SK-N-SH (cell line): ENCODE results near the gene CDKN1A. TPM values are rescaled to one million over a fixed set of nuclear protein-coding genes. Genes with fewer than 3 reads are reported as not detected.

ENCODE experiments used
- CTCF ChIA-PET: fragments of 300-600, 350-600 bp; formaldehyde crosslinking; extraction: SDS; loops from one replicate; lab custom pipeline; 2021; lab: Yijun Ruan, JAX
- POLR2A ChIA-PET: fragments of 350-600 bp; sonication (Branson Sonifier 250); formaldehyde crosslinking; extraction: SDS; loops from one replicate; lab custom pipeline; 2020; ENCODE audit warnings: antibody characterized with exemption, inconsistent platforms; lab: Yijun Ruan, JAX
- DNase-seq: peaks from one replicate; pipeline ENCODE4 v3.0.0; 2012
- H2AFZ ChIP-seq: fragments of 200-600 bp; sonication (generic); 2 replicates; pipeline ENCODE4 v1.8.1; 2016; ENCODE audit warnings: antibody characterized with exemption, mild to moderate bottlenecking, low read depth
- H3F3A ChIP-seq: fragments of 200-600 bp; sonication (generic); replicated peaks from 2 replicates; pipeline ENCODE3; 2016; ENCODE audit warnings: antibody characterized with exemption, mild to moderate bottlenecking; ENCODE audit not compliant: insufficient read depth
- H3K27ac ChIP-seq, 2 experiments: fragments of 200-500 bp in 1 of 2; fragments of 200-600 bp in 1 of 2; sonication (Bioruptor generic) in 1 of 2; sonication (generic), shearing (Covaris generic) in 1 of 2; 2 replicates each; pipeline versions ENCODE4 v1.5.1 to v1.6.1; 2014 to 2016; ENCODE audit warnings: low read depth in 2 of 2, inconsistent platforms in 1 of 2, low read length in 1 of 2, mild to moderate bottlenecking in 1 of 2, mixed read lengths in 1 of 2
- H3K27me3 ChIP-seq: fragments of 200-600 bp; sonication (generic), shearing (Covaris generic); 2 replicates; pipeline ENCODE4 v1.6.1; 2016; ENCODE audit warnings: mixed run types; ENCODE audit not compliant: insufficient read depth
- H3K36me3 ChIP-seq, 2 experiments: fragments of 200-500 bp in 1 of 2; fragments of 200-600 bp in 1 of 2; sonication (Bioruptor generic) in 1 of 2; sonication (generic) in 1 of 2; replicated peaks in 1 of 2; 2 replicates each; pipeline versions ENCODE3 to v1.5.1; 2014 to 2016; ENCODE audit warnings: low read length in 1 of 2, mild to moderate bottlenecking in 1 of 2; ENCODE audit not compliant: insufficient read depth in 2 of 2, control insufficient read depth in 1 of 2
- H3K4me1 ChIP-seq, 2 experiments: fragments of 200-500 bp in 1 of 2; fragments of 200-600 bp in 1 of 2; sonication (Bioruptor generic) in 1 of 2; sonication (generic), shearing (Covaris generic) in 1 of 2; 2 replicates each; pipeline versions ENCODE4 v1.5.1 to v1.6.1; 2014 to 2016; ENCODE audit warnings: low read depth in 1 of 2, low read length in 1 of 2, mixed run types in 1 of 2; ENCODE audit not compliant: insufficient read depth in 2 of 2, control insufficient read depth in 1 of 2
- H3K4me2 ChIP-seq: fragments of 200-600 bp; sonication (generic), shearing (Covaris generic); 2 replicates; pipeline ENCODE4 v1.6.1; 2017; ENCODE audit warnings: mixed run types
- H3K4me3 ChIP-seq, 2 experiments: fragments of 200-500 bp in 1 of 2; fragments of 200-600 bp in 1 of 2; sonication (Bioruptor generic) in 1 of 2; sonication (generic), shearing (Covaris generic) in 1 of 2; 2 replicates each; pipeline versions ENCODE4 v1.5.1 to v1.8.1; 2014 to 2016; ENCODE audit warnings: low read depth in 2 of 2, inconsistent platforms in 1 of 2, low read length in 1 of 2, mild to moderate bottlenecking in 1 of 2, mixed read lengths in 1 of 2, moderate library complexity in 1 of 2
- H3K79me2 ChIP-seq: fragments of 200-600 bp; sonication (generic); 2 replicates; pipeline ENCODE4 v1.8.1; 2017; ENCODE audit warnings: mild to moderate bottlenecking; ENCODE audit not compliant: insufficient read depth
- H3K9ac ChIP-seq: fragments of 200-600 bp; sonication (generic); 2 replicates; pipeline ENCODE4 v1.6.1; 2017; ENCODE audit warnings: mixed run types
- H3K9me2 ChIP-seq: fragments of 200-600 bp; sonication (generic); 2 replicates; pipeline ENCODE4 v1.6.1; 2017; ENCODE audit warnings: mixed run types
- H3K9me3 ChIP-seq: fragments of 200-600 bp; sonication (generic); 2 replicates; pipeline ENCODE4 v1.6.1; 2017; ENCODE audit warnings: mixed run types, mild to moderate bottlenecking, moderate library complexity
- H4K20me1 ChIP-seq: fragments of 200-600 bp; sonication (generic); 2 replicates; pipeline ENCODE4 v1.6.1; 2017; ENCODE audit warnings: mild to moderate bottlenecking, mixed run types; ENCODE audit not compliant: insufficient read depth
- CHD2 ChIP-seq: fragments of 150-350 bp; IDR thresholded peaks from 2 replicates; pipeline ENCODE4 v1.6.1; 2018; ENCODE audit warnings: low read length; ENCODE audit not compliant: partially characterized antibody
- CTCF ChIP-seq: fragments of 200-600 bp; sonication (generic); IDR thresholded peaks from 2 replicates; pipeline ENCODE4 v1.6.1; 2017; ENCODE audit warnings: antibody characterized with exemption, mild to moderate bottlenecking, moderate library complexity
- ELF1 ChIP-seq: IDR thresholded peaks from 2 replicates; pipeline ENCODE4 v1.4.0; 2012
- FOSL2 ChIP-seq: IDR thresholded peaks from 2 replicates; pipeline ENCODE4 v1.4.0; 2012; ENCODE audit warnings: low read depth, mild to moderate bottlenecking, moderate library complexity, borderline replicate concordance
- FOXM1 ChIP-seq: IDR thresholded peaks from 2 replicates; pipeline ENCODE4 v1.4.0; 2012; ENCODE audit warnings: low read depth, mild to moderate bottlenecking
- GABPA ChIP-seq: IDR thresholded peaks from 2 replicates; pipeline ENCODE4 v1.4.0; 2012; ENCODE audit warnings: low read depth, mild to moderate bottlenecking
- GATA2 ChIP-seq: sonication (generic); formaldehyde crosslinking; IDR thresholded peaks from 2 replicates; pipeline ENCODE4 v1.5.0; 2020; ENCODE audit warnings: mild to moderate bottlenecking, missing genetic modification reagents
- IRF3 ChIP-seq: fragments of 150-350 bp; IDR thresholded peaks from 2 replicates; pipeline ENCODE4 v1.6.1; 2016; ENCODE audit warnings: mild to moderate bottlenecking, low read depth, low read length
- JUND ChIP-seq: IDR thresholded peaks from 2 replicates; pipeline ENCODE4 v1.4.0; 2012
- MAX ChIP-seq: IDR thresholded peaks from 2 replicates; pipeline ENCODE4 v1.4.0; 2012; ENCODE audit warnings: low read depth
- POLR2AphosphoS5 ChIP-seq: IDR thresholded peaks from 2 replicates; pipeline ENCODE4 v1.6.1; 2012; ENCODE audit warnings: low read depth, low read length
- RCOR1 ChIP-seq: fragments of 150-350 bp; IDR thresholded peaks from 2 replicates; pipeline ENCODE4 v1.6.1; 2017; ENCODE audit warnings: antibody characterized with exemption, low read length
- RXRA ChIP-seq: IDR thresholded peaks from 2 replicates; pipeline ENCODE4 v1.4.0; 2012; ENCODE audit warnings: low read depth, mild to moderate bottlenecking, borderline replicate concordance
- TAF1 ChIP-seq: IDR thresholded peaks from 2 replicates; pipeline ENCODE4 v1.6.1; 2012; ENCODE audit warnings: low read depth, mild to moderate bottlenecking, low read length, moderate library complexity, borderline replicate concordance
- USF2 ChIP-seq: fragments of 150-350 bp; IDR thresholded peaks from 2 replicates; pipeline ENCODE4 v1.6.1; 2017; ENCODE audit warnings: antibody characterized with exemption, low read length, low read depth, borderline replicate concordance
- WGBS: methylation state at CpG from one replicate; pipeline ENCODE4 v1.1.6; 2017; ENCODE audit warnings: low lambda C conversion rate; 5-methylcytosine and 5-hydroxymethylcytosine counted together
- polyA plus RNA-seq, 3 experiments: library from polyadenylated mRNA; depleted of rRNA; stranded (reverse); fragments of >200 nt; gene quantifications; 2 replicates each; pipeline ENCODE4 v1.2.3, GENCODE V29; 2012

CDKN1A gene
- polyA plus RNA-seq, 1 of the 3 experiments (the other 2 are of a cell fraction), result 747 TPM

GRCh38 chr6:36660771-36661471 is 17.6 kb upstream of the CDKN1A start:
- Histone ChIP-seq H3K4me3 (no peak overlapping the region), H3K9me2 (no peaks in the 10 kb centered on the region), H2AFZ (no peak overlapping the region), H3K9me3 (no peaks in the 10 kb centered on the region), H4K20me1 (no peaks in the 10 kb centered on the region), H3K27me3 (no peaks in the 10 kb centered on the region), H3K79me2 (no peaks in the 10 kb centered on the region), H3K4me2 (no peak overlapping the region), H3K4me1 (peaks cover under 1 to 10% of the 10 kb centered on the region in 2 experiments; a peak in 1 of 4 replicates), H3K36me3 (no peaks in the 10 kb centered on the region), H3K27ac (no peak overlapping the region), H3K9ac (no peak overlapping the region), H3F3A (peaks cover 2% of the 10 kb centered on the region)
- 90% methylated on average over 37 of the region's 44 CpGs for WGBS
- ChIA-PET CTCF (interaction anchor here (0.6 to 2.0 kb wide), 3 partner anchors 12 to 37 kb away, joined by 3 to 6 read pairs (median 4); no protein-coding TSS in a partner anchor), POLR2A (no interaction called here)
- TF ChIP-seq MAX (no peak), TAF1 (no peak), GABPA (no peak), FOXM1 (no peak), RXRA (no peak)
- no peak for DNase-seq

GRCh38 chr6:36662380-36662779 is 16.1 kb upstream of the CDKN1A start:
- Histone ChIP-seq H3F3A (peaks cover 8% of the 10 kb centered on the region), H3K27me3 (no peaks in the 10 kb centered on the region), H3K27ac (no peak overlapping the region), H3K9ac (no peak overlapping the region), H3K4me3 (no peak overlapping the region), H3K79me2 (no peaks in the 10 kb centered on the region), H3K9me3 (no peaks in the 10 kb centered on the region), H3K4me1 (peaks cover 16 to 22% of the 10 kb centered on the region in 2 experiments), H3K4me2 (no peak overlapping the region), H4K20me1 (no peaks in the 10 kb centered on the region), H3K9me2 (no peaks in the 10 kb centered on the region), H3K36me3 (no peaks in the 10 kb centered on the region), H2AFZ (no peak overlapping the region)
- POLR2A ChIA-PET, result no interaction called here
- TF ChIP-seq USF2 (no peak), RCOR1 (no peak)
- DNase-seq, result no peak
- CTCF ChIA-PET, result interaction anchor here (0.8 to 2.4 kb wide), 4 partner anchors 9 to 47 kb away, joined by 3 to 12 read pairs (median 4); no protein-coding TSS in a partner anchor
- WGBS, result 91% methylated on average over 5 of the region's 5 CpGs

- ChIA-PET CTCF (interaction anchor here (0.8 to 2.4 kb wide), 4 partner anchors 10 to 48 kb away, joined by 3 to 12 read pairs (median 4); no protein-coding TSS in a partner anchor), POLR2A (interaction anchor here (1.2 kb wide), 1 partner anchor 14 kb away, joined by 3 read pairs; no protein-coding TSS in a partner anchor)
- Histone ChIP-seq H2AFZ (no peak overlapping the region), H3K9me3 (no peaks in the 10 kb centered on the region), H3K9ac (no peak overlapping the region), H3K27me3 (no peaks in the 10 kb centered on the region), H4K20me1 (no peaks in the 10 kb centered on the region), H3K9me2 (no peaks in the 10 kb centered on the region), H3K79me2 (no peaks in the 10 kb centered on the region), H3F3A (peaks cover 10% of the 10 kb centered on the region), H3K4me1 (peaks cover 20 to 26% of the 10 kb centered on the region in 2 experiments), H3K27ac (no peak overlapping the region), H3K36me3 (no peaks in the 10 kb centered on the region), H3K4me3 (no peak overlapping the region), H3K4me2 (no peak overlapping the region)
- DNase-seq, result no peak
- 80% methylated on average over 6 of the region's 6 CpGs for WGBS
- TF ChIP-seq RCOR1 (no peak), IRF3 (no peak), CTCF (no peak), FOXM1 (no peak), TAF1 (no peak), ELF1 (no peak), CHD2 (no peak), GATA2 (no peak), JUND (no peak), POLR2AphosphoS5 (no peak), FOSL2 (no peak), MAX (no peak)
Observed at GRCh38 chr6:36662827-36663256, 15.7 kb upstream of the CDKN1A start.
